ENCODE results near the gene DNM3. TPM values are rescaled to one million over a fixed set of nuclear protein-coding genes. Genes with fewer than 3 reads are reported as not detected.
A peak's percentile ranks its signal among the peaks of the same experiment; 100 is the strongest.

DNM3 gene
- total RNA-seq, 6 donors from 2014 or later: 7.1 to 30.4 (median 10.3) TPM

DNA sequence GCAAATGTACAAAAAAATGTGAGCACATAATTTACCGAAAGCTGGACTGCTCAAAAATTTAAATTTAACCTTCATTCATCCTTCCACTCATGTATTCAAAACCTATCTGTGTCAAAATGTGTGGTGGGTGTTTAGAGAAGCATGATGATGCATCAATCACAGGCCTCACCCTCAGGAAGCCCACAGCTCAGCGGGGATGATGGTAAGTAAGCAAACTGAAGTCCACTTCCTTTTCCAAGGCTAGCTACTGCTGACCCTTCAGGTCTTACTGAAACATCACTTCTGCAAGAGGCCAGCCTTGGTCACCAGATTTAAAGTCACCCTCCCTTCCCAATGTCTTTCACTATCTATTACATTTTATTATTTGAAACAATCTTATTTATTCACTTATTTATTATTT is 254.5 kb downstream of the DNM3 start:
- Histone ChIP-seq H3K27ac (no peak overlapping the region), H3K27me3 (no peaks in the 10 kb centered on the region), H3K9me3 (no peaks in the 10 kb centered on the region), H3K4me1 (peaks cover 0 to 8% (median 3%) of the 10 kb centered on the region in 4 donors), H3K4me3 (no peak overlapping the region), H3K36me3 (no peaks in the 10 kb centered on the region)
- ATAC-seq (ENCODE audit: low FRiP score in 2 of 2) (no peak), DNase-seq (no peak)
- WGBS, 2 donors: 51 to 61% methylated on average over 2 of the region's 2 CpGs
- TF ChIP-seq EP300 (IDR thresholded peaks at IDR 0.05) (no peak), POLR2AphosphoS5 (IDR thresholded peaks at IDR 0.05) (peak; percentile 11 to 50)

DNA sequence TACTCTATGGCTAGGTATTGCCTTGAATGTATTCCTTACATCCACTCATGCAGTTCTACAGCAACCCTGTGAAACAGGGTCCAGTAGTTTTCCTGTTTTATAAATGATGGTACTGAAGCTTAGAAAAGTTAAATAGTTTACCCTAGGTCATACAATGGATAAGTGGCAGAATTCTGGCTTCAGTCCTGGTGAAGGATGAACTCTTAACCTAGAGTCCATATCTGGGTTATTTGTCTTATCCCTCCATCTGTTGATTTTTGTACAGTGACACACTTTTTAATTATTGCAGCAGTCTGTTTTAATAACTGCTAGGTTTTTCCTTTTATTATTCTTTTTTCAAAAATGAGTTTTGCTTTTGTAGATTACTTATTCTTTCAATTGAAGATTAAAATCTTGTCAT is 263.9 kb downstream of the DNM3 start:
- H3K4me1 ChIP-seq: peaks cover 0 to 11% (median 0%) of the 10 kb centered on the region in 4 donors
- ATAC-seq (ENCODE audit: low FRiP score in 2 of 2) (no peak), DNase-seq (no peak)
- H3K27ac ChIP-seq: no peak overlapping the region
- TF ChIP-seq EP300 (IDR thresholded peaks at IDR 0.05) (no peak), POLR2A (IDR thresholded peaks at IDR 0.05) (no peak), POLR2AphosphoS5 (IDR thresholded peaks at IDR 0.05) (no peak)
- TF ChIP-seq, protein P1, sequence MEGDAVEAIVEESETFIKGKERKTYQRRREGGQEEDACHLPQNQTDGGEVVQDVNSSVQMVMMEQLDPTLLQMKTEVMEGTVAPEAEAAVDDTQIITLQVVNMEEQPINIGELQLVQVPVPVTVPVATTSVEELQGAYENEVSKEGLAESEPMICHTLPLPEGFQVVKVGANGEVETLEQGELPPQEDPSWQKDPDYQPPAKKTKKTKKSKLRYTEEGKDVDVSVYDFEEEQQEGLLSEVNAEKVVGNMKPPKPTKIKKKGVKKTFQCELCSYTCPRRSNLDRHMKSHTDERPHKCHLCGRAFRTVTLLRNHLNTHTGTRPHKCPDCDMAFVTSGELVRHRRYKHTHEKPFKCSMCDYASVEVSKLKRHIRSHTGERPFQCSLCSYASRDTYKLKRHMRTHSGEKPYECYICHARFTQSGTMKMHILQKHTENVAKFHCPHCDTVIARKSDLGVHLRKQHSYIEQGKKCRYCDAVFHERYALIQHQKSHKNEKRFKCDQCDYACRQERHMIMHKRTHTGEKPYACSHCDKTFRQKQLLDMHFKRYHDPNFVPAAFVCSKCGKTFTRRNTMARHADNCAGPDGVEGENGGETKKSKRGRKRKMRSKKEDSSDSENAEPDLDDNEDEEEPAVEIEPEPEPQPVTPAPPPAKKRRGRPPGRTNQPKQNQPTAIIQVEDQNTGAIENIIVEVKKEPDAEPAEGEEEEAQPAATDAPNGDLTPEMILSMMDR (IDR thresholded peaks at IDR 0.05): no peak
- H3K9me3 ChIP-seq: no peaks in the 10 kb centered on the region
- no peak overlapping the region for H3K4me3 ChIP-seq
- H3K36me3 ChIP-seq: no peaks in the 10 kb centered on the region
- H3K27me3 ChIP-seq: no peaks in the 10 kb centered on the region

DNA sequence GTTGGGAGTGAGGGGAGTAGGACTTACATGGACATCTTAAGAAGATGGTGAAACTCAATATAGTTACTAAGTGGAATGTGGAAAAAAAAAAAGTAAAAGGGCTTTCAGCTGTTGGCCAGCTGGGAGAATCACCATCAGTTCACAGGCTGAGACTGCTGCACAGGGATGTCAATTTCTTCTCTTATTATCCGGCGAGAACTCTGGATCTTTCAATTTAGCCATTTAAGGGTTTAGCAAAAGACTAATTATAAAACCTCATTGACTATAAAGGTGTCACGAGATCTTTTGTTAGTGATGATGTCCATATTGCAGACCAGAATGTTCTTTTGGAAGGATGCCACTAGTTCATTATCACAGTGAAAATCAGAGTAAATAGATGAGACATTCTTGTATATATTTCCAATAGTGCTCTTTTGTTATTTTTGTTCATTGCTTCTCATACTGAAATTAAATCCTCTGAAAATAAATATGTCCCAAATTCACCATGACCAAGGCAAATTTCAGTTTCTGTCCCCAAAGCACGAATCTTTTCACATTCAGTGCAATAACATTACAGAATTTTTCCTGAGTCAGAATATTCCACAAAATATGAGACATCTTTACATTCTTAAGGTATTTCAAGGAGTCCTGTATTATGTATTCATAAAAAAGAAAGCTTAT is 266.1 kb downstream of the DNM3 start:
- ATAC-seq (ENCODE audit: low FRiP score in 2 of 2) (no peak), DNase-seq (no peak)
- Histone ChIP-seq H3K36me3 (no peaks in the 10 kb centered on the region), H3K4me3 (no peak overlapping the region), H3K4me1 (peaks cover 0 to 11% (median 0%) of the 10 kb centered on the region in 4 donors), H3K9me3 (no peaks in the 10 kb centered on the region), H3K27me3 (no peaks in the 10 kb centered on the region), H3K27ac (peak overlapping the region in 2 of 4 donors; percentile 46 to 55)
- TF ChIP-seq EP300 (IDR thresholded peaks at IDR 0.05) (no peak), POLR2A (IDR thresholded peaks at IDR 0.05) (no peak), POLR2AphosphoS5 (IDR thresholded peaks at IDR 0.05) (no peak)
- TF ChIP-seq, protein P1 (IDR thresholded peaks at IDR 0.05): no peak
- 79 to 82% methylated on average over 4 of the region's 4 CpGs for WGBS, 2 donors

DNA sequence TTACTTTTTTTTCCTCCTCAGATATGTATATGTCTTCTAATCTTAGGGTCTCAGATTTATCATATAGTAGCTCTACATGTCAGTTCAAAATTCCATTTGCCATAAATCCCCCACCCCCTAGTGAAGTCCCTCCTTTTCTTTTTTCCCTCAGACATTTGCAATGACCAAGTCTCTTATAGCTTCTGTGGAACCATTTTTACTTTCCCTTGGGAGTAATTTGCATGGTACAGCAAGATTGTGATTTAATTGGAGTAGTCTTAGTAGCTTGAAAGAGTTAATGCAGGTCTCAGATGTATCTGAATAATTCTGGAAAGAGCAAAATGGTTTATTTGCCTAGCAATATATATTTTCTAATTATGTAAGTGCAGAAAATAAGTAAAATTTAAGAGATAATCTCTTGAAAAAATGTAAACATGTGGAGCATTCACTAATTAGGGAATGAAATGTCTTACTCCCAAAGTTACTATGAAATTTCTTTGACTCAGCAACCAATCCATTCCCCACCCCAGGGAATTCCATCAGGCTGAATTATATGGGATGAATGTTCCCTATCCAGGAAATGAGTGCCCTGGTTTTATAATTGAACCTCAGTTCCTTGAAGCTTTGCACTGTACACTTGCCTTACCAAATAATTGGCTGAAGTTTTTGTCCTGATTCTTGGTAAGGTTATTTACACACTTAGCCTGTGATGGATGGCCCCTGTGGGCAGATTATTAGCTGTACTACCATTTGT is 267.0 kb downstream of the DNM3 start:
- H3K36me3 ChIP-seq: no peaks in the 10 kb centered on the region
- H3K27ac ChIP-seq: peak overlapping the region in 2 of 4 donors; percentile 46 to 55
- TF ChIP-seq EP300 (IDR thresholded peaks at IDR 0.05): no peak
- TF ChIP-seq, protein P1 (IDR thresholded peaks at IDR 0.05): no peak
- no peak for TF ChIP-seq POLR2AphosphoS5 (IDR thresholded peaks at IDR 0.05)
- TF ChIP-seq POLR2A (IDR thresholded peaks at IDR 0.05): no peak
- DNase-seq (no peak), ATAC-seq (ENCODE audit: low FRiP score in 2 of 2) (no peak)
- no peaks in the 10 kb centered on the region for H3K9me3 ChIP-seq
- H3K27me3 ChIP-seq: no peaks in the 10 kb centered on the region
- H3K4me1 ChIP-seq: peaks cover 0 to 11% (median 0%) of the 10 kb centered on the region in 4 donors
- H3K4me3 ChIP-seq: no peak overlapping the region

DNA sequence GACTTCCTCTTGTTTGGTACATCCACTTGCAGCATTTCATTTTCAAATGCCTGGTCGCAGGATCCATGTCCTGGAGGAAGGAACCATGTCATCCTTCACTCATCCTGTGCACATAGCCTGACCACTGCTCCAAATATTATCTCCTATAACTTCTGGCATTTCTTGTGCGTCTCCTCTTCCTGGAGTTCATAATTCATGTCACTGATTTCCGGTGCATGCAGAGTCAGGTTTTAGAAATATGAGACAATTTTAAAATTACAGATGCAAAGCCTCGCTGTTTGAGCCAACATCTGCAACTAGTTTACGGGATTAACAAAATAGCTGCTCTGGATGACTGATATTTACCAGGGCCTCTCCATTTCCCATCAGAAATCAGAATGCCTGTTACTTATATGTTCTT is 268.1 kb downstream of the DNM3 start:
- no peak for ATAC-seq (ENCODE audit: low FRiP score in 2 of 2)
- peak overlapping the region in 2 of 4 donors; percentile 8 to 55 for H3K27ac ChIP-seq

More for the DNA sequence above, 268.1 kb downstream of the DNM3 start:
- no peak for DNase-seq
- H3K27me3 ChIP-seq: no peaks in the 10 kb centered on the region
- WGBS, 2 donors: 34 to 35% methylated on average over 5 of the region's 5 CpGs
- no peaks in the 10 kb centered on the region for H3K9me3 ChIP-seq
- no peaks in the 10 kb centered on the region for H3K36me3 ChIP-seq
- TF ChIP-seq POLR2A (IDR thresholded peaks at IDR 0.05) (no peak), EP300 (IDR thresholded peaks at IDR 0.05) (peak in 2 of 4 donors; percentile 49 to 61), POLR2AphosphoS5 (IDR thresholded peaks at IDR 0.05) (peak in 1 of 2 donors; percentile 49)
- peaks cover 0 to 11% (median 0%) of the 10 kb centered on the region in 4 donors for H3K4me1 ChIP-seq
- H3K4me3 ChIP-seq: no peak overlapping the region
